ENCODE results near the gene DNALI1. TPM values are rescaled to one million over a fixed set of nuclear protein-coding genes. Genes with fewer than 3 reads are reported as not detected.

Gene DNALI1
- total and polyA plus RNA-seq, 10 of the 15 experiments (the other 5 are each of a cell fraction or from before 2014, with no cell fraction given) = 0.03 to 0.13 (median 0.05) TPM; not detected in 7

GRCh38 chr1:37553927-37554808 is 2.6 kb upstream of the DNALI1 start, which contains the start of gene SNIP1:
Gene SNIP1 (minus strand): TSS chr1:37554293. CDS start chr1:37554229, 64 bp downstream.
- ATAC-seq (peak; percentile 97), FAIRE-seq (peak; percentile 79), DNase-seq (ENCODE audit: low read depth, low spot score) (peak; percentile 70)
- Histone ChIP-seq H2AFZ (ENCODE audit: control insufficient read depth, low read depth, low read length) (peak within 1 kb of the TSS; percentile 66), H4K20me1 (ENCODE audit: control insufficient read depth, insufficient read depth) (no peaks in the 10 kb centered on the region), H3K4me1 (ENCODE audit: control insufficient read depth, insufficient read depth, low read length) (peaks cover 6% of the 10 kb centered on the region; the same call in 1 of the 2 replicates), H3K9ac (ENCODE audit: control insufficient read depth, insufficient read depth, low read length) (peak within 1 kb of the TSS; percentile 78), H3K27ac (ENCODE audit: control insufficient read depth, insufficient read depth) (peak within 1 kb of the TSS; percentile 58), H3K9me3 (replicated peaks; ENCODE audit: control insufficient read depth, insufficient read depth, low read length) (peaks cover 2% of the 10 kb centered on the region; the same call in 1 of the 3 replicates), H3K36me3 (ENCODE audit: control insufficient read depth in 2 of 2, insufficient read depth in 2 of 2, low read length in 1 of 2) (no peaks in the 10 kb centered on the region; a peak in 1 of 4 replicates), H3K4me3 (peak within 1 kb of the TSS; percentile 97), H3K27me3 (replicated peaks in 1 of 2; ENCODE audit: control insufficient read depth in 2 of 2, insufficient read depth in 2 of 2, low read length in 1 of 2) (no peaks in the 10 kb centered on the region), H3K79me2 (ENCODE audit: control insufficient read depth, insufficient read depth, low read length) (peaks cover 18% of the 10 kb centered on the region), H3K4me2 (ENCODE audit: control insufficient read depth, insufficient read depth) (peak within 1 kb of the TSS; percentile 73)
- ChIA-PET CTCF (interaction anchor here (0.5 to 2.3 kb wide), 10 partner anchors 10 to 1106 kb away, joined by 3 to 8 read pairs (median 4); partner anchors contain the start of gene MEAF6), RAD21 (ENCODE audit: unreplicated experiment) (interaction anchor here (0.6 to 1.4 kb wide), 6 partner anchors 39 to 137 kb away, joined by 3 to 5 read pairs (median 3); partner anchors contain the start of genes GNL2 and MEAF6), SMC1A (ENCODE audit: uncharacterized antibody, unreplicated experiment) (interaction anchor here (0.6 to 1.9 kb wide), 7 partner anchors 32 to 252 kb away, joined by 3 to 7 read pairs (median 3); a partner anchor contains a TSS), POLR2A (interaction anchor here (0.5 to 1.8 kb wide), 7 partner anchors 10 to 122 kb away, joined by 3 to 9 read pairs (median 4); partner anchors contain the start of genes MEAF6 and ZC3H12A)
- intact Hi-C loops (cut with micrococcal nuclease; ENCODE audit: unreplicated experiment) = loop anchor here (5.0 kb wide), 1 partner anchor 42 kb away; the partner anchor contains the start of gene MEAF6
- no TSS peak for BruUV-seq (replicated peaks)
- WGBS (ENCODE audit: insufficient coverage, insufficient replicate concordance, low lambda C conversion rate, missing lambda C conversion rate) = 13% methylated on average over 53 of the region's 54 CpGs
- in situ Hi-C loops (cut with MboI) = no loop called here
- TF ChIP-seq JUND (IDR thresholded peaks at IDR 0.05; ENCODE audit: low read depth, low read length) (no peak), SIX5 (IDR thresholded peaks at IDR 0.05; ENCODE audit: low read depth, low read length, severe bottlenecking) (peak; percentile 69), E2F4 (IDR thresholded peaks at IDR 0.05; ENCODE audit: low read depth, low read length) (peak; percentile 97), POU2F2 (IDR thresholded peaks at IDR 0.05; ENCODE audit: borderline replicate concordance, low read depth, low read length) (0 out of 3 replicates have a peak, but pooled peaks have one; percentile 62), SMC3 (IDR thresholded peaks at IDR 0.05; ENCODE audit: borderline replicate concordance, low read length) (no peak; the same call in 1 of the 2 replicates), ZBED1 (IDR thresholded peaks at IDR 0.05; ENCODE audit: borderline replicate concordance) (no peak), ETV6 (conservative IDR thresholded peaks at IDR 0.05 in 1 of 2, IDR thresholded peaks at IDR 0.05 in 1 of 2; ENCODE audit: borderline replicate concordance in 1 of 2, low read depth in 1 of 2) (no peak), SREBF1 (IDR thresholded peaks at IDR 0.05; ENCODE audit: low read length) (peak; percentile 35; the same call in 1 of the 2 replicates), ELK1 (IDR thresholded peaks at IDR 0.05; ENCODE audit: low read depth, low read length) (peak; percentile 94), SMAD5 (IDR thresholded peaks at IDR 0.05; ENCODE audit: low read depth) (peak; percentile 38; the same call in 1 of the 2 replicates), MLLT1 (IDR thresholded peaks at IDR 0.05) (peak; percentile 76; the same call in 1 of the 2 replicates), ZBTB4 (CRISPR knock-in tag; IDR thresholded peaks at IDR 0.05) (no peak)
- TF ChIP-seq, protein P1, sequence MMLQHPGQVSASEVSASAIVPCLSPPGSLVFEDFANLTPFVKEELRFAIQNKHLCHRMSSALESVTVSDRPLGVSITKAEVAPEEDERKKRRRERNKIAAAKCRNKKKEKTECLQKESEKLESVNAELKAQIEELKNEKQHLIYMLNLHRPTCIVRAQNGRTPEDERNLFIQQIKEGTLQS (IDR thresholded peaks at IDR 0.05; ENCODE audit: borderline replicate concordance, extremely low read depth, low read depth, low read length) = peak; percentile 74; the same call in 1 of the 2 replicates
